ENCODE results near the gene UBE2I. TPM values are rescaled to one million over a fixed set of nuclear protein-coding genes. Genes with fewer than 3 reads are reported as not detected.

UBE2I gene
- total RNA-seq, 1 donor from 2014 or later = 256 TPM

DNA sequence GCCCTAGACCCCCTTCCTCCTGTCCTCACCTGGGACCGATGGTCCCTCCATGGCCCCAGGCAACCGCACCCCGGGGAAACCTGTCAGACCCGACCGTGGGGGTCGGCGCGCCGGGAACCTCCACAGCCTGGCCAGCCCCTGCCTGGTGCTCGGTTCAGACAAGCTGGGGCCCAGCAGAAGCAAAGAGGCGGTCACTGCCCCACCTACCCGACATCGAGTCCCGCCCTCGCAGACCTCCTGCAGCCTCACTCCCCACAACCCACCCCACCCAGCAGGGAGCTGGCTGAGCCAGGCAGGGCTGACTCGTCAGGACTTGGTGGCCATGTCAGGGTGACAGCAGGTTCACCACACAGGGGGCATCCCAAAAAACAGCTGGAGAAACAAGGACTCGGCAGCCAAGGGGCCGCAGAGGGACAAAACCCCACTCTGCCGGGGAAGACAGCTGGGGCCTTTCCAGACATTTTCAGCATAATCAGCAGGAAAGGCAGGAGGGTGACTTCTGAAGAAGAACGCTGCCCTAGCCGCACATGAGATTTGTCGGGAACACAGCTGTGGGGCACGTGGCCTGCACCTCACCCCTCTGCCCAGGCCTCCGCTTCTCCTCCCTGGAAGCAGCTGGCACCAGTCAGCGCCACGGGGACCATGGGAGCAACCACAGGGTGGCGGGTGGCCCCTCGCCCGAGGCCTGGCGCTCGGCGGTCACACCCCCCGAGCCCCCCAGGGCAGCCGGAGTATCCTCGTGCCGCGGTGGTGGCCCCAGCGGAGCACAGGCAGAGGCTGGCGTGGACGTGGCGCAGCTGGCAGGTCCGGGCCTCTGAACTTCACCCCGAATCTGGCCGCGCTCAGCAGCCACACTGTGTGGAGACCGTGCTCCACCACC, 65.2 kb downstream of the UBE2I start:
- no peak for DNase-seq
- H3K36me3 Mint-ChIP-seq (ENCODE audit: unreplicated experiment) = no peaks in the 10 kb centered on the region
- TF ChIP-seq, protein P1, sequence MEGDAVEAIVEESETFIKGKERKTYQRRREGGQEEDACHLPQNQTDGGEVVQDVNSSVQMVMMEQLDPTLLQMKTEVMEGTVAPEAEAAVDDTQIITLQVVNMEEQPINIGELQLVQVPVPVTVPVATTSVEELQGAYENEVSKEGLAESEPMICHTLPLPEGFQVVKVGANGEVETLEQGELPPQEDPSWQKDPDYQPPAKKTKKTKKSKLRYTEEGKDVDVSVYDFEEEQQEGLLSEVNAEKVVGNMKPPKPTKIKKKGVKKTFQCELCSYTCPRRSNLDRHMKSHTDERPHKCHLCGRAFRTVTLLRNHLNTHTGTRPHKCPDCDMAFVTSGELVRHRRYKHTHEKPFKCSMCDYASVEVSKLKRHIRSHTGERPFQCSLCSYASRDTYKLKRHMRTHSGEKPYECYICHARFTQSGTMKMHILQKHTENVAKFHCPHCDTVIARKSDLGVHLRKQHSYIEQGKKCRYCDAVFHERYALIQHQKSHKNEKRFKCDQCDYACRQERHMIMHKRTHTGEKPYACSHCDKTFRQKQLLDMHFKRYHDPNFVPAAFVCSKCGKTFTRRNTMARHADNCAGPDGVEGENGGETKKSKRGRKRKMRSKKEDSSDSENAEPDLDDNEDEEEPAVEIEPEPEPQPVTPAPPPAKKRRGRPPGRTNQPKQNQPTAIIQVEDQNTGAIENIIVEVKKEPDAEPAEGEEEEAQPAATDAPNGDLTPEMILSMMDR (IDR thresholded peaks at IDR 0.05; ENCODE audit: partially characterized antibody, unreplicated experiment) = no peak
- H3K9me3 Mint-ChIP-seq (ENCODE audit: unreplicated experiment) = peaks cover 7% of the 10 kb centered on the region
- H3K27ac Mint-ChIP-seq (ENCODE audit: unreplicated experiment) = no peak overlapping the region
- peaks cover 7% of the 10 kb centered on the region for H3K27me3 Mint-ChIP-seq (ENCODE audit: unreplicated experiment)
- peaks cover 3% of the 10 kb centered on the region for H3K4me1 Mint-ChIP-seq (ENCODE audit: low read depth, unreplicated experiment)
- no peak overlapping the region for H3K4me3 Mint-ChIP-seq (ENCODE audit: unreplicated experiment)

DNA sequence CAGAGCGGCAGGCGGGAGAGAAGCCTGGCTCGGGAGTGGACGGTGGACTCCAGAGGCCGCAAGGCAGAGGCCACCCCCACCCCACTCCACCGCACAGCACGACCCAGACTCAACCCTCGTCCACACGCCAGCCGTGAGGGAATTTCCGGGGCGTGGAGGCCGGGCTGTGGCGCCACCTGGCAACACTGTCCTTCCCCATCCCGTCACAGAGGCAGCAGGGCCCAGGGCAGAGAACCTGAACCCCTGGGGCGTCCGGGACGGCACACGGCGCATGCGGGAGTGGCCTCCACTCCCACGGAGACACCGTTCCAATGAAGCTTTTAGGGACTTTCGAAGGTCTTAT, 65.8 kb downstream of the UBE2I start:
- TF ChIP-seq, protein P1 (IDR thresholded peaks at IDR 0.05; ENCODE audit: partially characterized antibody, unreplicated experiment) = no peak
- peaks cover 10% of the 10 kb centered on the region for H3K27me3 Mint-ChIP-seq (ENCODE audit: unreplicated experiment)
- peaks cover 5% of the 10 kb centered on the region for H3K4me1 Mint-ChIP-seq (ENCODE audit: low read depth, unreplicated experiment)
- H3K27ac Mint-ChIP-seq (ENCODE audit: unreplicated experiment) = no peak overlapping the region
- H3K9me3 Mint-ChIP-seq (ENCODE audit: unreplicated experiment) = peaks cover 10% of the 10 kb centered on the region
- H3K36me3 Mint-ChIP-seq (ENCODE audit: unreplicated experiment) = no peaks in the 10 kb centered on the region
- H3K4me3 Mint-ChIP-seq (ENCODE audit: unreplicated experiment) = no peak overlapping the region
- DNase-seq = no peak

- H3K4me3 Mint-ChIP-seq (ENCODE audit: unreplicated experiment) = no peak overlapping the region
- TF ChIP-seq, protein P1 (IDR thresholded peaks at IDR 0.05; ENCODE audit: partially characterized antibody, unreplicated experiment) = no peak
- no peak overlapping the region for H3K27ac Mint-ChIP-seq (ENCODE audit: unreplicated experiment)
- H3K9me3 Mint-ChIP-seq (ENCODE audit: unreplicated experiment) = peaks cover 10% of the 10 kb centered on the region
- no peak for DNase-seq
- H3K27me3 Mint-ChIP-seq (ENCODE audit: unreplicated experiment) = peaks cover 11% of the 10 kb centered on the region
- H3K36me3 Mint-ChIP-seq (ENCODE audit: unreplicated experiment) = no peaks in the 10 kb centered on the region
- H3K4me1 Mint-ChIP-seq (ENCODE audit: low read depth, unreplicated experiment) = peaks cover 5% of the 10 kb centered on the region
These were observed 66.4 kb downstream of the UBE2I start for GRCh38 chr16:1375741-1376410.

Other genes starting within 250 kb of the UBE2I start
- 1.3 TPM for gene SSTR5, start 236.9 kb upstream of the UBE2I start, total RNA-seq (ENCODE audit: unreplicated experiment)
- not detected for gene C1QTNF8, start 213.4 kb upstream of the UBE2I start, total RNA-seq (ENCODE audit: unreplicated experiment)
- 161 TPM for gene CACNA1H, start 156.5 kb upstream of the UBE2I start, total RNA-seq (ENCODE audit: unreplicated experiment)
- gene TPSG1, start 84.4 kb upstream of the UBE2I start, total RNA-seq (ENCODE audit: unreplicated experiment) = not detected
- gene TPSB2, start 79.5 kb upstream of the UBE2I start, total RNA-seq (ENCODE audit: unreplicated experiment) = not detected
- gene TPSAB1, start 68.9 kb upstream of the UBE2I start, total RNA-seq (ENCODE audit: unreplicated experiment) = not detected
- not detected for gene TPSD1, start 53.6 kb upstream of the UBE2I start, total RNA-seq (ENCODE audit: unreplicated experiment)
- gene BAIAP3, start 24.0 kb downstream of the UBE2I start, total RNA-seq (ENCODE audit: unreplicated experiment) = 26.7 TPM
- 52.5 TPM for gene TSR3, start 42.2 kb downstream of the UBE2I start, total RNA-seq (ENCODE audit: unreplicated experiment)
- gene GNPTG, start 42.3 kb downstream of the UBE2I start, total RNA-seq (ENCODE audit: unreplicated experiment) = 50.5 TPM
- 30.7 TPM for gene UNKL, start 105.1 kb downstream of the UBE2I start, total RNA-seq (ENCODE audit: unreplicated experiment)
- gene UQCC4, start 111.1 kb downstream of the UBE2I start, total RNA-seq (ENCODE audit: unreplicated experiment) = 10.4 TPM
- not detected for gene PERCC1, start 121.4 kb downstream of the UBE2I start, total RNA-seq (ENCODE audit: unreplicated experiment)
- 4.2 TPM for gene CCDC154, start 134.9 kb downstream of the UBE2I start, total RNA-seq (ENCODE audit: unreplicated experiment)
- 118 TPM for gene CLCN7, start 165.4 kb downstream of the UBE2I start, total RNA-seq (ENCODE audit: unreplicated experiment)
- 2.2 TPM for gene PTX4, start 179.3 kb downstream of the UBE2I start, total RNA-seq (ENCODE audit: unreplicated experiment)
- 101 TPM for gene TELO2, start 183.7 kb downstream of the UBE2I start, total RNA-seq (ENCODE audit: unreplicated experiment)
- 0.22 TPM for gene TMEM204, start 224.0 kb downstream of the UBE2I start, total RNA-seq (ENCODE audit: unreplicated experiment)